SK-N-MC (cell line): ENCODE measurements around the gene U2AF2.

ENCODE experiments used
- EZH2 ChIP-seq: fragments of 200-600 bp; sonication (generic); IDR thresholded peaks from one replicate; pipeline ENCODE4 v1.6.1; 2017; ENCODE audit warnings: antibody characterized with exemption
- POLR2AphosphoS5 ChIP-seq: IDR thresholded peaks from 2 replicates; pipeline ENCODE4 v1.6.1; 2012; ENCODE audit warnings: mild to moderate bottlenecking, low read depth, low read length, borderline replicate concordance

- TF ChIP-seq EZH2 (no peak), POLR2AphosphoS5 (no peak)
Measured at GRCh38 chr19:55679343-55680257, 24.8 kb downstream of the U2AF2 start.
